Left ventricle myocardium inferior (tissue), 1 donor: ENCODE measurements around the gene MRPL57. TPM values are rescaled to one million over a fixed set of nuclear protein-coding genes. Genes with fewer than 3 reads are reported as not detected.
"Not testable (repeated sequence)": the region's sequence is repeated elsewhere in the genome, so short reads cannot be mapped to it uniquely, and the experiment has no call there.

Experiments used
- DNase-seq: peaks from one replicate; pipeline ENCODE4 v3.0.0-alpha.2; 2020
- H3K27ac ChIP-seq: fragments of 200-600 bp; replicated peaks from 2 replicates; pipeline ENCODE4 v1.8.0; 2021
- H3K27me3 ChIP-seq: fragments of 200-600 bp; 2 replicates; pipeline ENCODE4 v1.8.0; 2021; ENCODE audit warnings: low read depth
- H3K36me3 ChIP-seq: fragments of 200-600 bp; 2 replicates; pipeline ENCODE4 v1.8.0; 2021
- H3K4me1 ChIP-seq: fragments of 200-600 bp; 2 replicates; pipeline ENCODE4 v1.8.0; 2021
- H3K4me3 ChIP-seq: fragments of 200-600 bp; 2 replicates; pipeline ENCODE4 v1.8.0; 2021; ENCODE audit warnings: mild to moderate bottlenecking, moderate library complexity
- H3K9me3 ChIP-seq: fragments of 200-600 bp; replicated peaks from 2 replicates; pipeline ENCODE4 v1.8.0; 2021
- intact Hi-C: fragments of 100-400 bp; cut with micrococcal nuclease; formaldehyde crosslinking; loops from one replicate; pipeline ENCODE4 v1.11.0; 2022
- total RNA-seq: library from RNA; stranded (reverse); fragmentation: NEBNext Ultra II Directional; extraction: Animal tissue kit (Norgen Biotek cat#: 25700); gene quantifications from one replicate; pipeline ENCODE4 v1.2.1, GENCODE V29; 2021
- TF ChIP-seq, protein P1 (sequence below): fragments of 200-600 bp; IDR thresholded peaks from 2 replicates; pipeline ENCODE4 v1.8.0; 2021; ENCODE audit warnings: antibody characterized with exemption, mild to moderate bottlenecking, borderline replicate concordance
- donor health status: DM: no; HTN: yes; CAD: no; lungs with severe emphysema.

MRPL57 gene
- total RNA-seq, 1 donor from 2014 or later: 24.6 TPM

GRCh38 chr13:21219036-21219381 lies 42.6 kb downstream of the MRPL57 start:
- no peak overlapping the region for H3K27ac ChIP-seq
- TF ChIP-seq, protein P1, sequence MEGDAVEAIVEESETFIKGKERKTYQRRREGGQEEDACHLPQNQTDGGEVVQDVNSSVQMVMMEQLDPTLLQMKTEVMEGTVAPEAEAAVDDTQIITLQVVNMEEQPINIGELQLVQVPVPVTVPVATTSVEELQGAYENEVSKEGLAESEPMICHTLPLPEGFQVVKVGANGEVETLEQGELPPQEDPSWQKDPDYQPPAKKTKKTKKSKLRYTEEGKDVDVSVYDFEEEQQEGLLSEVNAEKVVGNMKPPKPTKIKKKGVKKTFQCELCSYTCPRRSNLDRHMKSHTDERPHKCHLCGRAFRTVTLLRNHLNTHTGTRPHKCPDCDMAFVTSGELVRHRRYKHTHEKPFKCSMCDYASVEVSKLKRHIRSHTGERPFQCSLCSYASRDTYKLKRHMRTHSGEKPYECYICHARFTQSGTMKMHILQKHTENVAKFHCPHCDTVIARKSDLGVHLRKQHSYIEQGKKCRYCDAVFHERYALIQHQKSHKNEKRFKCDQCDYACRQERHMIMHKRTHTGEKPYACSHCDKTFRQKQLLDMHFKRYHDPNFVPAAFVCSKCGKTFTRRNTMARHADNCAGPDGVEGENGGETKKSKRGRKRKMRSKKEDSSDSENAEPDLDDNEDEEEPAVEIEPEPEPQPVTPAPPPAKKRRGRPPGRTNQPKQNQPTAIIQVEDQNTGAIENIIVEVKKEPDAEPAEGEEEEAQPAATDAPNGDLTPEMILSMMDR: no peak
- intact Hi-C loops: no loop called here
- no peak overlapping the region for H3K4me3 ChIP-seq
- no peak for DNase-seq
- peaks cover 8% of the 10 kb centered on the region for H3K27me3 ChIP-seq
- no peaks in the 10 kb centered on the region for H3K36me3 ChIP-seq
- H3K4me1 ChIP-seq: no peaks in the 10 kb centered on the region
- peaks cover 26% of the 10 kb centered on the region for H3K9me3 ChIP-seq

- DNase-seq, H3K4me1 ChIP-seq, H3K27me3 ChIP-seq, H3K4me3 ChIP-seq, intact Hi-C loops, H3K36me3 ChIP-seq, H3K27ac ChIP-seq: not testable (repeated sequence)
- peaks cover 26% of the 10 kb centered on the region for H3K9me3 ChIP-seq
Observed at GRCh38 chr13:21219716-21220115, 43.3 kb downstream of the MRPL57 start.

- no peaks in the 10 kb centered on the region for H3K4me1 ChIP-seq
- H3K27me3 ChIP-seq: no peaks in the 10 kb centered on the region
- intact Hi-C loops: no loop called here
- H3K4me3 ChIP-seq: no peak overlapping the region
- peaks cover 26% of the 10 kb centered on the region for H3K9me3 ChIP-seq
- no peak overlapping the region for H3K27ac ChIP-seq
- H3K36me3 ChIP-seq: no peaks in the 10 kb centered on the region
- DNase-seq: no peak
- TF ChIP-seq, protein P1: no peak
Observed at GRCh38 chr13:21221268-21221667, 44.8 kb downstream of the MRPL57 start.

- Histone ChIP-seq H3K9me3 (peaks cover 26% of the 10 kb centered on the region), H3K27me3 (no peaks in the 10 kb centered on the region), H3K4me1 (no peaks in the 10 kb centered on the region), H3K4me3 (no peak overlapping the region), H3K27ac (no peak overlapping the region), H3K36me3 (no peaks in the 10 kb centered on the region)
- TF ChIP-seq, protein P1: no peak
- intact Hi-C loops: no loop called here
- DNase-seq: no peak
Observed at GRCh38 chr13:21225082-21225481, 48.6 kb downstream of the MRPL57 start.

DNA sequence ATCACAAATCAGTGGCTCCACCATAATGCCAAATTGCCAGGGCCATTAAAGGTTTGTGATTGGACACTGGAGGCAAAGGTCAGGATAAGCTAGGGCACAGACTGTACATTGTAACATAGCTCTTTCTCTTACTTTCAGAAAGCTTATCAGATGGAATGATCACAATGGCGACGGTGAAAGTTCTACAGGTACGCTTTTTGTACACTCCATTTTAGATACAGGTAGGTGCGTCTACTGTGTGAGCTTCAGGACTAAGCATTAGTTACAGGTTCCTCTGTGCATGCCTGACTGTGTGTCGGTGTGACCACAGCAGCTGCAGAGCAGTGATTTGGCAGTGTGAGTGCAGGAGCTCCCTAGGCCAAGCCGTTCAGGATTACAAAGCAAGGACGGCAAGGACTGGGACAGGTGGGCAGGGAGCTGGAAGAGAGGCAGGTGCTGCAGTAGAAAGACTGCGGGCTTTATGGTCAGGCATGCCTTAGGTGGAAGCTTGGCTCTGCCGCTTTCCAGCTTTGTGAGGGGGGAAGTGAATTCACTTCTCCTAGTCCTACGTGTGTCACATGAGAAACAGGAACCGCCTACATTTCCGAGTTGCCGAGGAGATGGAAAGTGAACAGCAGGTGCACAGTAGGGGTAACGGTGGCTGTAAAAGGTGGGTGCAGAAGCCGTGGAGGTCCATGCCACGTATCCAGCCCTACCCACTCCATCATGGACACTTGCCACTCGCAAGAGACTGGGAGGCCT lies 49.6 kb downstream of the MRPL57 start:
- no peak for DNase-seq
- intact Hi-C loops: no loop called here
- Histone ChIP-seq H3K27ac (no peak overlapping the region), H3K4me3 (no peak overlapping the region), H3K36me3 (no peaks in the 10 kb centered on the region), H3K27me3 (no peaks in the 10 kb centered on the region), H3K4me1 (no peaks in the 10 kb centered on the region), H3K9me3 (peaks cover 20% of the 10 kb centered on the region)
- TF ChIP-seq, protein P1: no peak

DNA sequence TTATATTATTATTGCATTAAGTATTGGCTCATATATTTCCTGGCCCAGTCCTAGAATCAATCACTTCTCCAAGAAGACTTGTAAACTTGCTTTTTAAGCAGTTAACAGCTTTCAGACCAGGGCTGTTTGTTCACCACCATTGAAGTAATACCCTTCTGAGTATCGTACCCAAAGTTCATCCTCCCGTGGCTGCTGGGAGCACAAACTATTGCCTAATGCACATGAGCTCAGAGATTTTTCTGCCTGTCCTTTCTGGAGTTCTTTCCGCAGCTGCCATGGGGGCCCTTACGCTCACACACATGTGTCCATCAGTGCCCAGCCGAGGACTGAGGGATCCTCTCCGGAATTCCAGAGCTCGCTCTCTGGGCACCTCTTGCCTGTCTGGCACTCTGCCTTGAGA lies 51.5 kb downstream of the MRPL57 start:
- H3K9me3 ChIP-seq: peaks cover 3% of the 10 kb centered on the region
- H3K27ac ChIP-seq: no peak overlapping the region
- peaks cover 9% of the 10 kb centered on the region for H3K4me1 ChIP-seq
- H3K36me3 ChIP-seq: no peaks in the 10 kb centered on the region
- TF ChIP-seq, protein P1: no peak
- H3K27me3 ChIP-seq: no peaks in the 10 kb centered on the region
- DNase-seq: no peak
- no peak overlapping the region for H3K4me3 ChIP-seq
- intact Hi-C loops: no loop called here
